ENCODE measurements around the gene LAMTOR4. TPM values are rescaled to one million over a fixed set of nuclear protein-coding genes. Genes with fewer than 3 reads are reported as not detected.

LAMTOR4 gene
- total RNA-seq, 1 experiment from 2014 or later, result 225 TPM

GRCh38 chr7:100153708-100154535 lies 5.2 kb downstream of the LAMTOR4 start:
- DNase-seq (ENCODE audit: low read depth), result no peak

GRCh38 chr7:100154651-100155491 lies 6.2 kb downstream of the LAMTOR4 start:
- DNase-seq (ENCODE audit: low read depth), result no peak

- no peak for DNase-seq (ENCODE audit: low read depth)
Measured at GRCh38 chr7:100155553-100156317, 7.0 kb downstream of the LAMTOR4 start.

GRCh38 chr7:100156331-100157068 lies 7.8 kb downstream of the LAMTOR4 start:
- DNase-seq (ENCODE audit: low read depth), result no peak

GRCh38 chr7:100157069-100157333 lies 8.3 kb downstream of the LAMTOR4 start:
- no peak for DNase-seq (ENCODE audit: low read depth)

- DNase-seq (ENCODE audit: low read depth), result peak; percentile 54
Measured at GRCh38 chr7:100157334-100158228, 8.9 kb downstream of the LAMTOR4 start.

- DNase-seq (ENCODE audit: low read depth), result peak; percentile 98
Measured at GRCh38 chr7:100158229-100159098, 9.7 kb downstream of the LAMTOR4 start, which contains the start of gene TRAPPC14. TSS of gene TRAPPC14 (minus strand) at chr7:100158723. CDS start at chr7:100158499, 224 bp downstream.

- peak; percentile 70 for DNase-seq (ENCODE audit: low read depth)
Measured at GRCh38 chr7:100159099-100159623, 10.4 kb downstream of the LAMTOR4 start.

GRCh38 chr7:100160067-100160466 lies 11.3 kb downstream of the LAMTOR4 start:
- no peak for DNase-seq (ENCODE audit: low read depth)

GRCh38 chr7:100163006-100163531 lies 14.4 kb downstream of the LAMTOR4 start:
- no peak for DNase-seq (ENCODE audit: low read depth)

GRCh38 chr7:100163871-100164270 lies 15.2 kb downstream of the LAMTOR4 start:
- no peak for DNase-seq (ENCODE audit: low read depth)

- DNase-seq (ENCODE audit: low read depth), result no peak
Measured at GRCh38 chr7:100166317-100166940, 17.7 kb downstream of the LAMTOR4 start.

GRCh38 chr7:100166970-100167911 lies 18.5 kb downstream of the LAMTOR4 start:
- no peak for DNase-seq (ENCODE audit: low read depth)

GRCh38 chr7:100167912-100168323 lies 19.2 kb downstream of the LAMTOR4 start:
- no peak for DNase-seq (ENCODE audit: low read depth)

- no peak for DNase-seq (ENCODE audit: low read depth)
Measured at GRCh38 chr7:100169147-100169850, 20.6 kb downstream of the LAMTOR4 start.

GRCh38 chr7:100170101-100170897 lies 21.6 kb downstream of the LAMTOR4 start:
- no peak for DNase-seq (ENCODE audit: low read depth)

Measured in Daoy (cell line).